ENCODE data around the gene UBR1. TPM values are rescaled to one million over a fixed set of nuclear protein-coding genes. Genes with fewer than 3 reads are reported as not detected.

UBR1 gene
- polyA plus RNA-seq, 1 donor from 2014 or later: 33.5 TPM

DNA sequence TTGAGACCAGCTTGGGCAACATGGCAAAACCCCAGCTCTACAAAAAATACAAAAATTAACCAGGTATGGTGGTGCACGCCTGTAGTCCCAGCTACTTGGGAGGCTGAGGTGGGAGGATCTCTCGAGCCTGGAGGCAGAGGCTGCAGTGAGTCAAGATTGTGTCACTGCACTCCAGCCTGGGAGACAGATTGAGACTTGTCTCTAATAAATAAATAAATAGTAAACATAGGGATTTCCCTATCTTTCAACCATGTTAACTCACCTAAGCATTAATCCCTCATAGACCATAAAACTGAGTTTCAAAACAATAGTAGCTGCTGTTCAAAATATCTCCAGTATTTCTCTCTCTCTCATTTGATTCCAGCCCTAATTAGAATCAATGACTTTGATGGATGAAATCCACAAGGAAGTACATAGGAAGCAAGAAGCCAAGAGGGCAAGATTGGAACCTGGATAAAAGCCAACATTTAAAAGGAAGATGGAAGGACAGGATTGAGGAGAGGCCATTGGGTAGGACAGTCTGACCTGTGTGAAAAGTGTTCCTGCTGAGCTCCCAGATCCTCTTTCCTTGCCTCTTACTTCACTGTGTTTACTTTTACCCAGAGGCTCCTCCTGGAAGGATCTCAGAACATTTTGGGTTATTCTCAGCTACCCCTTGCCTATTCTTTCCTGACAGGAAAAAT, 172.9 kb downstream of the UBR1 start:
- no peaks in the 10 kb centered on the region for H3K9me2 ChIP-seq (ENCODE audit: insufficient read depth, low read length)
- H3K79me2 ChIP-seq (replicated peaks; ENCODE audit: insufficient read depth, low read length): no peaks in the 10 kb centered on the region
- no peak for TF ChIP-seq RAD21 (conservative IDR thresholded peaks at IDR 0.05)
- TF ChIP-seq MXI1 (conservative IDR thresholded peaks at IDR 0.05; ENCODE audit: poor library complexity, severe bottlenecking): no peak
- no peak for TF ChIP-seq SMC3 (conservative IDR thresholded peaks at IDR 0.05; ENCODE audit: poor library complexity)
- no peak for TF ChIP-seq TAF1 (IDR thresholded peaks at IDR 0.05; ENCODE audit: low read depth)
- TF ChIP-seq, protein P1, sequence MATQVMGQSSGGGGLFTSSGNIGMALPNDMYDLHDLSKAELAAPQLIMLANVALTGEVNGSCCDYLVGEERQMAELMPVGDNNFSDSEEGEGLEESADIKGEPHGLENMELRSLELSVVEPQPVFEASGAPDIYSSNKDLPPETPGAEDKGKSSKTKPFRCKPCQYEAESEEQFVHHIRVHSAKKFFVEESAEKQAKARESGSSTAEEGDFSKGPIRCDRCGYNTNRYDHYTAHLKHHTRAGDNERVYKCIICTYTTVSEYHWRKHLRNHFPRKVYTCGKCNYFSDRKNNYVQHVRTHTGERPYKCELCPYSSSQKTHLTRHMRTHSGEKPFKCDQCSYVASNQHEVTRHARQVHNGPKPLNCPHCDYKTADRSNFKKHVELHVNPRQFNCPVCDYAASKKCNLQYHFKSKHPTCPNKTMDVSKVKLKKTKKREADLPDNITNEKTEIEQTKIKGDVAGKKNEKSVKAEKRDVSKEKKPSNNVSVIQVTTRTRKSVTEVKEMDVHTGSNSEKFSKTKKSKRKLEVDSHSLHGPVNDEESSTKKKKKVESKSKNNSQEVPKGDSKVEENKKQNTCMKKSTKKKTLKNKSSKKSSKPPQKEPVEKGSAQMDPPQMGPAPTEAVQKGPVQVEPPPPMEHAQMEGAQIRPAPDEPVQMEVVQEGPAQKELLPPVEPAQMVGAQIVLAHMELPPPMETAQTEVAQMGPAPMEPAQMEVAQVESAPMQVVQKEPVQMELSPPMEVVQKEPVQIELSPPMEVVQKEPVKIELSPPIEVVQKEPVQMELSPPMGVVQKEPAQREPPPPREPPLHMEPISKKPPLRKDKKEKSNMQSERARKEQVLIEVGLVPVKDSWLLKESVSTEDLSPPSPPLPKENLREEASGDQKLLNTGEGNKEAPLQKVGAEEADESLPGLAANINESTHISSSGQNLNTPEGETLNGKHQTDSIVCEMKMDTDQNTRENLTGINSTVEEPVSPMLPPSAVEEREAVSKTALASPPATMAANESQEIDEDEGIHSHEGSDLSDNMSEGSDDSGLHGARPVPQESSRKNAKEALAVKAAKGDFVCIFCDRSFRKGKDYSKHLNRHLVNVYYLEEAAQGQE (IDR thresholded peaks at IDR 0.05; ENCODE audit: borderline replicate concordance): no peak
- no peaks in the 10 kb centered on the region for H3K9me3 ChIP-seq (ENCODE audit: low read length)
- H3K4me2 ChIP-seq (ENCODE audit: low read length): no peak overlapping the region
- H3K27ac ChIP-seq (ENCODE audit: low read length): no peak overlapping the region
- H2AFZ ChIP-seq (ENCODE audit: low read depth, low read length): no peak overlapping the region
- H3K36me3 ChIP-seq (ENCODE audit: insufficient read depth, low read length): no peaks in the 10 kb centered on the region
- H3F3A ChIP-seq (ENCODE audit: insufficient read depth, low read length, poor library complexity, severe bottlenecking): no peaks in the 10 kb centered on the region
- no peak overlapping the region for H3K9ac ChIP-seq (ENCODE audit: low read length)
- H4K20me1 ChIP-seq (ENCODE audit: insufficient read depth): no peaks in the 10 kb centered on the region
- H3K4me3 ChIP-seq (ENCODE audit: low read length): no peak overlapping the region
- H3K27me3 ChIP-seq (ENCODE audit: insufficient read depth, low read depth, low read length): no peaks in the 10 kb centered on the region

DNA sequence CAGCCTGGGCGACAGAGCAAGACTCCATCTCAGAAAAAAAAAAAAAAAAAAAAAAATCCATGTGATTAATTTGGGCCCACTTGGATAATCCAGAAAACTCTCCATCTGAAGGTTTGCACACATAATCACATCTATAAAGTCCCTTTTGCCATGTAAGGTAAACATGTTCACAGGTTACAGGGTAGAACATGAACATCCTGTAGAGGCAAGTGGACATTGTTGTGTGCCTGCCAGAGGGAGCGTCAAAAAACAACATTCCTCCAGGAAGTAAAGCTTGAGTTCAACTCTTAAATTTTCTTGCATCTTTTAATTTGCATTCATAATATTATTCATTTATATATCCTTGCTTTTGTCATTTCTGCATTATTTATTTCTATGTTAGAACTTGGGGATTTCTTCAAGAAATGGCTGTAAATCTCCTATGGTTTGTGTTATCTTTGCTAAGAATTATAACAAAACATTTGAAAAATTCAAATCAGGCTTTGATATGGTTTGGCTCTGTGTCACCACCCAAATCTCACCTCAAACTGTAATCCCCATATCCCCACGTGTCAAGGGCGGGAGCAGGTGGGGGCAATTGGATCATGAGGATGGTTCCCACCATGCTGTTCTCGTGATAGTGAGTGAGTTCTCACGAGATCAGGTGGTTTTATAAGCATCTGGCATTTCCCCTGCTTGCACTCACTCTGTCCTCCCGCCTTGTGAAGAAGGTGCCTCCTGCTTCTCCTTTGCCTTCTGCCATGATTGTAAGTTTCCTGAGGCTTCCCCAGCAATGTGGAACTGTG, 173.9 kb downstream of the UBR1 start:
- Histone ChIP-seq H3K9me3 (ENCODE audit: low read length) (no peaks in the 10 kb centered on the region), H3K4me3 (ENCODE audit: low read length) (no peak overlapping the region), H3K36me3 (ENCODE audit: insufficient read depth, low read length) (no peaks in the 10 kb centered on the region)

More for the DNA sequence above, 173.9 kb downstream of the UBR1 start:
- no peak overlapping the region for H3K9ac ChIP-seq (ENCODE audit: low read length)
- H3K79me2 ChIP-seq (replicated peaks; ENCODE audit: insufficient read depth, low read length): no peaks in the 10 kb centered on the region
- no peaks in the 10 kb centered on the region for H3F3A ChIP-seq (ENCODE audit: insufficient read depth, low read length, poor library complexity, severe bottlenecking)
- H3K27me3 ChIP-seq (ENCODE audit: insufficient read depth, low read depth, low read length): no peaks in the 10 kb centered on the region
- no peak overlapping the region for H2AFZ ChIP-seq (ENCODE audit: low read depth, low read length)
- TF ChIP-seq EP300 (conservative IDR thresholded peaks at IDR 0.05; ENCODE audit: poor library complexity, severe bottlenecking): no peak
- TF ChIP-seq POLR2AphosphoS5 (IDR thresholded peaks at IDR 0.05): no peak
- no peak for TF ChIP-seq SMC3 (conservative IDR thresholded peaks at IDR 0.05; ENCODE audit: poor library complexity)
- TF ChIP-seq, protein P1 (IDR thresholded peaks at IDR 0.05; ENCODE audit: borderline replicate concordance): no peak
- H3K9me2 ChIP-seq (ENCODE audit: insufficient read depth, low read length): no peaks in the 10 kb centered on the region
- H3K27ac ChIP-seq (ENCODE audit: low read length): no peak overlapping the region
- H4K20me1 ChIP-seq (ENCODE audit: insufficient read depth): no peaks in the 10 kb centered on the region
- H3K4me2 ChIP-seq (ENCODE audit: low read length): no peak overlapping the region
